Prostate gland (tissue), 2 donors: ENCODE data around the gene KLF4.

ENCODE experiments used
- CTCF ChIP-seq, 4 experiments: fragments of 200-600 bp in 2 of 4; fragments of 450-650 bp in 2 of 4; sonication (generic) in 2 of 4; IDR thresholded peaks; 1 replicate in 3 of 4; 2 replicates in 1 of 4; pipeline ENCODE4 v1.5.1; 2016 to 2019; ENCODE audit warnings: antibody characterized with exemption in 4 of 4, mild to moderate bottlenecking in 2 of 4, moderate library complexity in 2 of 4
- POLR2A ChIP-seq: fragments of 450-650 bp; IDR thresholded peaks from one replicate; pipeline ENCODE4 v1.6.1; 2016; ENCODE audit warnings: antibody characterized with exemption, mild to moderate bottlenecking

GRCh38 chr9:107530679-107531078 is 41.1 kb upstream of the KLF4 start:
- no peak for TF ChIP-seq CTCF (IDR thresholded peaks at IDR 0.05)
- TF ChIP-seq POLR2A, result no peak
